Ascending aorta (tissue), 2 donors: ENCODE data around the gene CASQ2. TPM values are rescaled to one million over a fixed set of nuclear protein-coding genes. Genes with fewer than 3 reads are reported as not detected.

Source experiments
- DNase-seq, 2 donors: peaks; one replicate each; pipeline ENCODE4 v3.0.0-alpha.2; 2019; ENCODE audit warnings: low spot score in 2 of 2
- H3K27ac ChIP-seq, 2 donors: fragments of 200-600 bp; sonication (generic); one replicate each; pipeline ENCODE4 v1.5.1; 2016 to 2017; ENCODE audit warnings: mild to moderate bottlenecking in 1 of 2
- H3K27me3 ChIP-seq: fragments of 200-600 bp; sonication (generic); one replicate; pipeline ENCODE4 v1.5.1; 2017
- H3K36me3 ChIP-seq, 2 donors: fragments of 200-600 bp; sonication (generic); one replicate each; pipeline ENCODE4 v1.5.1; 2016
- H3K4me1 ChIP-seq, 2 donors: fragments of 200-600 bp; sonication (generic); one replicate each; pipeline ENCODE4 v1.5.1; 2016 to 2017; ENCODE audit warnings: mild to moderate bottlenecking in 1 of 2
- H3K4me3 ChIP-seq, 2 donors: fragments of 200-600 bp; sonication (generic); one replicate each; pipeline ENCODE4 v1.5.1; 2016 to 2017; ENCODE audit warnings: mild to moderate bottlenecking in 1 of 2
- H3K9me3 ChIP-seq, 2 donors: fragments of 200-600 bp; sonication (generic); one replicate each; pipeline ENCODE4 v1.5.1; 2016
- intact Hi-C: fragments of 100-400 bp; cut with DNase I; formaldehyde crosslinking; loops from one replicate; pipeline ENCODE4 v1.15.1; 2023
- total RNA-seq: library from RNA; depleted of rRNA; stranded (reverse); fragments of >200 nt; gene quantifications from one replicate; pipeline ENCODE4 v1.1.0, GENCODE V29; 2016
- TF ChIP-seq, protein P1 (sequence below), 3 experiments: fragments of 200-600 bp in 2 of 3; fragments of 450-650 bp in 1 of 3; sonication (generic) in 2 of 3; IDR thresholded peaks; one replicate each; pipeline ENCODE4 v1.5.1; 2016 to 2019; ENCODE audit warnings: antibody characterized with exemption in 3 of 3, mild to moderate bottlenecking in 1 of 3, moderate library complexity in 1 of 3

CASQ2 gene
- total RNA-seq, 1 donor from 2014 or later: 3.8 TPM

DNA sequence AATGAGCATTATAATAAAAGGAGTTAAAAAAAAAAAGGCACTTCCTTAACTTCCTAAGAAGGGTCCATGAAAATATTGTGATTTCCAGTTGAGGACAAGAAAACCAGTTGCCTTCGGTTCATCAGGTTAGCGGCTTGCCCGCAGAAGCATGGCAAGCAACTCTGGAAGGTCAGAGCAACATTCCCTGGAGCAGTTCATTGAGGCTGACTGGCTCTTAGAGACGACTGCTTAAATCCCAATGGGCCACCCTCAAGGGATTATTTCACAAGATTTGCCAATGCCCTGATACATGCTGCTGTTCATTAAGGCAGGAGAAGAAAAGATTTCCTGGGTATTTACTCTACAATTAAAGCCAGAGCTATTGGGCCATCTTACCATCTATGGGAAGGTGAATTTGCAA, 29.0 kb upstream of the CASQ2 start:
- Histone ChIP-seq H3K27me3 (no peaks in the 10 kb centered on the region), H3K9me3 (no peaks in the 10 kb centered on the region), H3K36me3 (no peaks in the 10 kb centered on the region), H3K4me1 (no peaks in the 10 kb centered on the region), H3K27ac (no peak overlapping the region), H3K4me3 (no peak overlapping the region)
- intact Hi-C loops: no loop called here
- TF ChIP-seq, protein P1, sequence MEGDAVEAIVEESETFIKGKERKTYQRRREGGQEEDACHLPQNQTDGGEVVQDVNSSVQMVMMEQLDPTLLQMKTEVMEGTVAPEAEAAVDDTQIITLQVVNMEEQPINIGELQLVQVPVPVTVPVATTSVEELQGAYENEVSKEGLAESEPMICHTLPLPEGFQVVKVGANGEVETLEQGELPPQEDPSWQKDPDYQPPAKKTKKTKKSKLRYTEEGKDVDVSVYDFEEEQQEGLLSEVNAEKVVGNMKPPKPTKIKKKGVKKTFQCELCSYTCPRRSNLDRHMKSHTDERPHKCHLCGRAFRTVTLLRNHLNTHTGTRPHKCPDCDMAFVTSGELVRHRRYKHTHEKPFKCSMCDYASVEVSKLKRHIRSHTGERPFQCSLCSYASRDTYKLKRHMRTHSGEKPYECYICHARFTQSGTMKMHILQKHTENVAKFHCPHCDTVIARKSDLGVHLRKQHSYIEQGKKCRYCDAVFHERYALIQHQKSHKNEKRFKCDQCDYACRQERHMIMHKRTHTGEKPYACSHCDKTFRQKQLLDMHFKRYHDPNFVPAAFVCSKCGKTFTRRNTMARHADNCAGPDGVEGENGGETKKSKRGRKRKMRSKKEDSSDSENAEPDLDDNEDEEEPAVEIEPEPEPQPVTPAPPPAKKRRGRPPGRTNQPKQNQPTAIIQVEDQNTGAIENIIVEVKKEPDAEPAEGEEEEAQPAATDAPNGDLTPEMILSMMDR (IDR thresholded peaks at IDR 0.05): no peak
- DNase-seq: no peak

DNA sequence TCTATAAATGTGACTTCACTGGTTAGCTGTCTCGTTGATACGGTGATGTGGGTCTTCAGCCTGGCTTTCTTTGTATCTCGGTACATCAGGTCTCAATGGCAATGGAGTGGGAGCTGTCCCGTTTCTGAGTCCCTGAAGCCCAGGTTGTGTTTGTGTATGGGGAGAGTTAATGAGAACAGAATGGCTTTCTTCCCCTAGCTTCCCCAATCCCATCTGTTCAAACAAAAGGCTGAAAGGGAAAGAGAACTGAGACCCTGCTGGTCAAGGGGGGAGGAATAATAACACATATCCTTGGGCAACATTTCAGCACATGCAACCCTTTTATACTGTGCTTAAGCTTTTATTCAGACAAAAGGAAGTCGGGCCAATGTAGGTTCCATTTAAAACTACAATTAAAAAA, 28.4 kb upstream of the CASQ2 start:
- no peaks in the 10 kb centered on the region for H3K9me3 ChIP-seq
- H3K36me3 ChIP-seq: no peaks in the 10 kb centered on the region
- H3K27me3 ChIP-seq: no peaks in the 10 kb centered on the region
- no peak for DNase-seq
- TF ChIP-seq, protein P1 (IDR thresholded peaks at IDR 0.05): no peak
- no peaks in the 10 kb centered on the region for H3K4me1 ChIP-seq
- H3K27ac ChIP-seq: no peak overlapping the region
- no peak overlapping the region for H3K4me3 ChIP-seq
- intact Hi-C loops: no loop called here

DNA sequence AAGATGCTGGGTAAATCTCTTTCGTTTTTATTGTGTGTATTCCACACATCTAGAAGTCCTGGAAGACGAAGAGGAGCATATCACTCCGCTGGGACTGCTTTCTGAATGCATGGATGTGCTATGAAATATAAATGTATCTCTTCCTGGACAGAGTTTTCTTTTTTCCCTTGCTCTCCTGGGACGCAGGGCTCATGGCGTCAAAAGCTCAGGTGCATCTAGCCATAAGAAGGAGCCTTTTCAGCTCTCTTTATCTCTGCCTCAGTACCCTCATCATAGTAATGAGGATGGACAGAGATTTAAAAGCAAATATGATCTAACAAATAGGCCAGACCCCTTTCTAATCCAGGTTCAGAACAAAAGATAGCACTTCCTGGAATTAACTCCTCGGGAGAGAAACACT, 27.5 kb upstream of the CASQ2 start:
- Histone ChIP-seq H3K4me1 (no peaks in the 10 kb centered on the region), H3K4me3 (no peak overlapping the region), H3K27me3 (no peaks in the 10 kb centered on the region), H3K27ac (no peak overlapping the region), H3K36me3 (no peaks in the 10 kb centered on the region), H3K9me3 (no peaks in the 10 kb centered on the region)
- no peak for DNase-seq
- TF ChIP-seq, protein P1 (IDR thresholded peaks at IDR 0.05): no peak
- intact Hi-C loops: no loop called here

GRCh38 chr1:115794976-115795639, 26.6 kb upstream of the CASQ2 start:
- no peak overlapping the region for H3K27ac ChIP-seq
- H3K9me3 ChIP-seq: no peaks in the 10 kb centered on the region
- no peaks in the 10 kb centered on the region for H3K27me3 ChIP-seq
- TF ChIP-seq, protein P1 (IDR thresholded peaks at IDR 0.05): no peak
- no peak overlapping the region for H3K4me3 ChIP-seq
- intact Hi-C loops: no loop called here
- DNase-seq: no peak
- H3K36me3 ChIP-seq: no peaks in the 10 kb centered on the region
- no peaks in the 10 kb centered on the region for H3K4me1 ChIP-seq

DNA sequence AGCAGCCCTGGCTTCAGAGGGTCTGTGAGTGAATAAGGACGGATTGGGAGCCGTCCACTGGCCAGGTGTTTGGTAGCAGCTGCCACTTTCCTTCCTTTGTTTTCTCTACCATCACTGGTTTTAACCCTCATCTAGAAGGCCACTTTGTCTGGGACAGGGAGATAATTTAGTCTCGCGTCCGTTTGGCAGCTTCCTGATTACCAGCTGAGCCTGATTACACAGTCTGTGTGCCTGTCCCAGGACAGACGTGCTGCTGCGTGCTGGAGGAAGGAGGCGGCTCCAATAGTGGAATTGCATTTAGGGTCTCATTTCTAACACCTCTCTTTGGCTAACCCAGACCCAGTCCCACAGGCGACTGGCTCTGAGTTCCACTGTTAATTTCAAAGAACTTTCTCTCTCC, 24.6 kb upstream of the CASQ2 start:
- no peaks in the 10 kb centered on the region for H3K4me1 ChIP-seq
- H3K36me3 ChIP-seq: no peaks in the 10 kb centered on the region
- no peaks in the 10 kb centered on the region for H3K27me3 ChIP-seq
- H3K4me3 ChIP-seq: no peak overlapping the region
- H3K27ac ChIP-seq: no peak overlapping the region
- DNase-seq: no peak
- TF ChIP-seq, protein P1 (IDR thresholded peaks at IDR 0.05): no peak
- intact Hi-C loops: no loop called here
- H3K9me3 ChIP-seq: no peaks in the 10 kb centered on the region

DNA sequence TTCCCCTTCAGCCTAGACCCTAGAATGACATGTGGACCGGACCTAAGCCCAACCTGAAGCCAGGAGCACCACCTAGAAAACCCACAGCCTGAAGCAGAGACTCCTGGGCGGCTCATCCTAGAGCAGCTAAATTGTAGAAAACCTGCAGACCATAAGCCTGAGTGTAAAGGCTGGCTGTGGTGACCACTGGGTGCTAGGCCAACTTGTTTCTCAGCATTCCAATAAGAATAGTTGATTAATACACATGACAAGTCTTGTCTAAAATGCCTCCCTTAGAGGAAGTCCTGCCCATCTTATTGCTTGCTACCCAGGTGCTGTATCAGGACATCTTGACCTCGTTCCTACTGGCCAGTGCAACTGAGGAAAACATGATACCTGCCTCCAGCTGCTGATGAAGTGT, 23.3 kb upstream of the CASQ2 start:
- DNase-seq: no peak
- peaks cover 0 to 8% of the 10 kb centered on the region in 2 donors for H3K9me3 ChIP-seq
- no peak overlapping the region for H3K4me3 ChIP-seq
- H3K4me1 ChIP-seq: no peaks in the 10 kb centered on the region
- no peaks in the 10 kb centered on the region for H3K36me3 ChIP-seq
- TF ChIP-seq, protein P1 (IDR thresholded peaks at IDR 0.05): no peak
- no peak overlapping the region for H3K27ac ChIP-seq
- intact Hi-C loops: no loop called here
- no peaks in the 10 kb centered on the region for H3K27me3 ChIP-seq
